Measurements from ENCODE around the gene OGFR.
A peak's percentile ranks its signal among the peaks of the same experiment; 100 is the strongest.

The OGFR gene

GRCh38 chr20:62772990-62773844, 31.4 kb upstream of the OGFR start:
- no peak for TF ChIP-seq CTCF (conservative IDR thresholded peaks at IDR 0.05; ENCODE audit: low read length)
- no peak overlapping the region for H3K4me3 ChIP-seq (ENCODE audit: low read length)
- DNase-seq (ENCODE audit: low read depth) = peak; percentile 80

- no peak for DNase-seq (ENCODE audit: low read depth)
- no peak for TF ChIP-seq CTCF (conservative IDR thresholded peaks at IDR 0.05; ENCODE audit: low read length)
- no peak overlapping the region for H3K4me3 ChIP-seq (ENCODE audit: low read length)
These were observed 30.6 kb upstream of the OGFR start for GRCh38 chr20:62773845-62774714.

GRCh38 chr20:62774762-62775161, 29.9 kb upstream of the OGFR start:
- TF ChIP-seq CTCF (conservative IDR thresholded peaks at IDR 0.05; ENCODE audit: low read length) = no peak
- no peak overlapping the region for H3K4me3 ChIP-seq (ENCODE audit: low read length)
- no peak for DNase-seq (ENCODE audit: low read depth)

- DNase-seq (ENCODE audit: low read depth) = no peak
- TF ChIP-seq CTCF (conservative IDR thresholded peaks at IDR 0.05; ENCODE audit: low read length) = no peak
- no peak overlapping the region for H3K4me3 ChIP-seq (ENCODE audit: low read length)
These were observed 29.4 kb upstream of the OGFR start for GRCh38 chr20:62775206-62775605.

GRCh38 chr20:62776035-62776691, 28.5 kb upstream of the OGFR start:
- DNase-seq (ENCODE audit: low read depth) = no peak
- no peak overlapping the region for H3K4me3 ChIP-seq (ENCODE audit: low read length)
- no peak for TF ChIP-seq CTCF (conservative IDR thresholded peaks at IDR 0.05; ENCODE audit: low read length)

- no peak overlapping the region for H3K4me3 ChIP-seq (ENCODE audit: low read length)
- DNase-seq (ENCODE audit: low read depth) = no peak
These were observed 27.7 kb upstream of the OGFR start for GRCh38 chr20:62776692-62777527.

More at GRCh38 chr20:62776692-62777527, 27.7 kb upstream of the OGFR start:
- no peak for TF ChIP-seq CTCF (conservative IDR thresholded peaks at IDR 0.05; ENCODE audit: low read length)

All from AG10803 (cell line).